Dermis microvascular lymphatic vessel endothelial cell (primary cell): ENCODE results near the gene CDHR3. TPM values are rescaled to one million over a fixed set of nuclear protein-coding genes. Genes with fewer than 3 reads are reported as not detected.
"Not testable (repeated sequence)": the region's sequence is repeated elsewhere in the genome, so short reads cannot be mapped to it uniquely, and the experiment has no call there.

Source experiments
- DNase-seq, 2 donors: peaks; one replicate each; pipeline versions ENCODE4 v3.0.0 to v3.0.0-alpha.2; 2010; ENCODE audit warnings: low read depth in 2 of 2
- total RNA-seq: library from RNA; depleted of rRNA; stranded (reverse); fragments of >200 nt; gene quantifications from 2 replicates; pipeline ENCODE4 v1.2.1, GENCODE V29; 2014

CDHR3 gene, protein sequence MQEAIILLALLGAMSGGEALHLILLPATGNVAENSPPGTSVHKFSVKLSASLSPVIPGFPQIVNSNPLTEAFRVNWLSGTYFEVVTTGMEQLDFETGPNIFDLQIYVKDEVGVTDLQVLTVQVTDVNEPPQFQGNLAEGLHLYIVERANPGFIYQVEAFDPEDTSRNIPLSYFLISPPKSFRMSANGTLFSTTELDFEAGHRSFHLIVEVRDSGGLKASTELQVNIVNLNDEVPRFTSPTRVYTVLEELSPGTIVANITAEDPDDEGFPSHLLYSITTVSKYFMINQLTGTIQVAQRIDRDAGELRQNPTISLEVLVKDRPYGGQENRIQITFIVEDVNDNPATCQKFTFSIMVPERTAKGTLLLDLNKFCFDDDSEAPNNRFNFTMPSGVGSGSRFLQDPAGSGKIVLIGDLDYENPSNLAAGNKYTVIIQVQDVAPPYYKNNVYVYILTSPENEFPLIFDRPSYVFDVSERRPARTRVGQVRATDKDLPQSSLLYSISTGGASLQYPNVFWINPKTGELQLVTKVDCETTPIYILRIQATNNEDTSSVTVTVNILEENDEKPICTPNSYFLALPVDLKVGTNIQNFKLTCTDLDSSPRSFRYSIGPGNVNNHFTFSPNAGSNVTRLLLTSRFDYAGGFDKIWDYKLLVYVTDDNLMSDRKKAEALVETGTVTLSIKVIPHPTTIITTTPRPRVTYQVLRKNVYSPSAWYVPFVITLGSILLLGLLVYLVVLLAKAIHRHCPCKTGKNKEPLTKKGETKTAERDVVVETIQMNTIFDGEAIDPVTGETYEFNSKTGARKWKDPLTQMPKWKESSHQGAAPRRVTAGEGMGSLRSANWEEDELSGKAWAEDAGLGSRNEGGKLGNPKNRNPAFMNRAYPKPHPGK
- 1.0 and 1.3 TPM in 2 replicates for total RNA-seq

DNA sequence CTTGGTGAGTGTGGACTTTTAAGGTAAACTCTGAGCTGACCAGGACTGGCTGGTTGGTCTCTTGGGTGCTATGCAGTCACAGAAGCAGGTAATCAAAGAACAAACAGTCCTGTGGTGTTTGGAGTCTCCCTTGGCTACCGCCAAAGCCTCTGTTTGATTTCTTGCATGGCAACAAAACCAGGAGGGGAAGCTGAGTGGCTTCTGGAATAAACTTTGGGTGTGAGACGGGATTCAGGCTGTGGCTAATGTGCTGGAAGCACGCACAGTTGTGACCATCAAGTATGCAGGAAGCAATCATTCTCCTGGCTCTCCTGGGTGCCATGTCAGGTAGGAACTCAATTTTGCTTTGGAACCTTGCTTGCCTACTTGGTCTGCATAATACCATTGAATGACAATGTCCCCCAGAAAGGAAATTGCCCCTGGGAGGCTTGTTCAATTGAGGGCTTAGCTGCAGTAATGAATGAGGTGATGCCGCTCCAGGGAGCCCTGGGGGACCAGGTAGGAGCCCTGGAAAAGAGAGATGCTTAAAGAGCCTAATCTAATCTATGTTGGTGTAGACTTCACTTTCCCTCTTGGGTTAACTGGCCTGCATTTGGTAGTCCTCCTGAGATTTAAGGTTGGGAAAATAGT, at the start of gene CDHR3:
Gene CDHR3, plus strand, starts transcription at position 227 of the 630 bp plus-strand sequence. Its CDS starts 55 bp downstream, at position 282.
- no peak for DNase-seq

DNA sequence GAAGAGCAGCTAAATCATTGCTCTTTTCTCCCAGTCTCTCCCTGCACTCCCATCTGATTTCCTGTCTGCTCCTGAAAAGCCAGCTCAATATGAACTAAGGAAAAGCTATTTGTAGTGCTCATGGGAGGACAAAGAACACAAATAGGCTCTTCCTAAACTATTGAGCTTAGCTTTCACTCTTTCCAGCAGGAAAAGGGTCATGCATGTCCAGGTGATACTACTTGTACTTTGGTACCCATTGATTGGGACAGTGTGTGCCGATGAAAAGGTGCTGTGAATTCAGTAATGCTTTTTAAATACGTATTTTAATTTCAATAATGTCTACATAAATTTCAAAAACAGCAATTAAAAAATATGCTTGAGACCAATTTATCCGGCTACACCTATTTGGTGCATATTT, 49.1 kb upstream of the CDHR3 start:
- DNase-seq: no peak

DNA sequence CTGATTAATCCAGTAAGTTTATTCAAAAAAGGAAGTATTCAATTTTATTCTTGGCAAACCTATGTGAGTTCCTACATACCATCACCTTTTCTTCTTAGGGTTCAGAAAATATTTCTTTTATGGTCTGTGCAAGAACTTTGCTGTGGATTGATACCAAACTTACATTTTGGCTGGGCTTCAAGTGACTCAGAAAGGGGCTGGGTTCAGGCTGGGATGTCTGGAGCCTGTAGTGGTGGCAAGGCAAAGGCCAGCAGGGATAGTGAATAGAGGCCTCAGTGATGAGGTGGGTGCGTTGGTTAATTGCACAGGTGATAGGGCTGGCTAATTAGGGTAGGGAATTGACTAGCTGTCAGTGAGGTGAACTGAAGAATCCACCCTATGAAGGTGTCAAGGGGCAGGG, 46.5 kb upstream of the CDHR3 start:
- DNase-seq: no peak

DNA sequence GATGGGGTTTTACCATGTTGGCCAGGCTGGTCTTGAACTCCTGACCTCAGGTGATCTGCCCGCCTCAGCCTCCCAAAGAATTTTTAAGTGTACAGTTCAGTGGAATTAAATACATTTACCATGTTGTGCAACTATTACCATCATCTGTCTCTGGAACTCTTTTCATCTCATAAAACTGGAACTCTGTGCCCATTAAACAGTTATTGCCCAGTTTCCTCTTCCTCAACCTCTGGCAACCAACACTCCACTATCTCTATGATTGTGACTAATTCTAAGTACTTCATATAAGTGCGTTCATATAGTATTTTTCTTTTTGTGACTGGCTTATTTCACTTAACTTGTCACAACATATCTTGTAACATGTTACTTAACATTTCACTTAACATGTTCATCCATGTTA, 45.4 kb upstream of the CDHR3 start:
- no peak for DNase-seq

DNA sequence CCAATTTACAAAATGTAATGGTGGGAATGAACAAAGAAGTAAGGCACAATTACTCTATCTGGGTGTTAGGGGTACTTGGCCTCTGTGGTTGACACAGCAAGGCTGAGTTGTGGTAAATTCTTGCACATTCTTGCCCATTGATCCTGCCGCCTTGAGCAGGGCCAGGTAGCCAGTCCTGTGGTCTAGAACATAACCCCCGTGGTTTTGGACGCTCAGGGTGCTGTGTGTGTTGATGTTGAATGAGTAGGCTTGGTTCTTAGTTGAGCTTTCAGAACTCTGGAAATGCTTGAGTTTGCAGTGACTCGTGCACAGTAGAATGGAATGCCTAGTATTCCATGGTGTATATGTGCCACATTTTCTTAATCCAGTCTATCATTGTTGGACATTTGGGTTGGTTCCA, 42.3 kb upstream of the CDHR3 start:
- no peak for DNase-seq

DNA sequence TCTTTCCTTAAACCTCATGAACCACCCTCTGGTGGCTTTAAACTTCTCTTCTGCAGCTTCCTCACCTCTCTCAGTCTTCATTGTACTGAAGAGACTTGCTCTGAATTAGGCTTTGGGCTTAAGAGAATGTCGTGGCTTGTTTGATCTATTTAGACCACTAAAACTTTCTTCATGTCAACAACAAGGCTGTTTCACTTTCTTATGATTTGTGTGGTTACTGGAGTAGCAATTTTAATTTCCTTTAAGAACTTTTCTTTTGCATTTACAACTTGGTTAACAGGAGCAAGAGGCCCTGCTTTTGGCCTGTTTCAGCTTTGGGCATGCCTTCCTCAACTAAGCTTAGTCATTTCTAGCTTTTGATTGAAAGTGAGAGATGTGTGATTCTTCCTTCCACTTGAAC, 38.1 kb upstream of the CDHR3 start:
- no peak for DNase-seq

DNA sequence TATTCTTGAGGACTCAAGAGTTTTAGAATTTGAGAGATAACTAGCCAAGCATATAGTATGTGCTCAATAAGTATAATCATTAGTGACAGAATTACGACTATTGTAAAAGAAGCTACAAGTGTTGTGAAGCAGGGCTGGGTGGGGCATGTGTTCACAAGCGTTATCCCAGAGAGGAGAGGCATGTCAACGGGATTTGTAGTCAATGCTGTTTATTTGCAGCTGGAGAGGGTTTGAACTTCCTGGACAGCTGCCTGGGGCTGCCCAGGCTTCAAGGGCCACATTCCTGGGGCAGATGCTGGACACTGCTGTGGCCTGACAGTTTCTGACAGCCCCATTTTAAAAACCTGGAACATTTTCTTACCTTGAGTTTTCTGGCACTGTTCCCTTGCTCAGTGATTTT, 36.9 kb upstream of the CDHR3 start:
- DNase-seq: no peak

DNA sequence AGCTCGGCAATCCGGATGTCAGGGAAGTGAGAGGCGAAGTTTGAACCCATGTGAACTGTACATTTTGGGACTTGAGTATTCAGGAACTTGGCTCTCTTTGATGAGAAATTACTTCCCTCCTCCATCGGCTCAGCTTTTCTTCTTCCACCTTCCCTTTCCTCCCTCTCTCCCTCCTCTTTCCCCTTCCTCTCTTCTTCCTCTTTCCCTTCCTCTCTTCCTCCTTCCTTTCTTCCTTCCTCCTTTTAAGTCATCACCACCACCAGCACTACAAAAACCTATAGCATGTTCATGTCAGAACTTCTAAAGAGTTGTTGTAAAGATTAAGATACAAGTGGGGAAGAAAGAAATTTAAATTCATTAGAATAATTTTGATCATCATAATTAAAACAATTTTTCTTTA, 31.9 kb upstream of the CDHR3 start:
- DNase-seq: no peak

DNA sequence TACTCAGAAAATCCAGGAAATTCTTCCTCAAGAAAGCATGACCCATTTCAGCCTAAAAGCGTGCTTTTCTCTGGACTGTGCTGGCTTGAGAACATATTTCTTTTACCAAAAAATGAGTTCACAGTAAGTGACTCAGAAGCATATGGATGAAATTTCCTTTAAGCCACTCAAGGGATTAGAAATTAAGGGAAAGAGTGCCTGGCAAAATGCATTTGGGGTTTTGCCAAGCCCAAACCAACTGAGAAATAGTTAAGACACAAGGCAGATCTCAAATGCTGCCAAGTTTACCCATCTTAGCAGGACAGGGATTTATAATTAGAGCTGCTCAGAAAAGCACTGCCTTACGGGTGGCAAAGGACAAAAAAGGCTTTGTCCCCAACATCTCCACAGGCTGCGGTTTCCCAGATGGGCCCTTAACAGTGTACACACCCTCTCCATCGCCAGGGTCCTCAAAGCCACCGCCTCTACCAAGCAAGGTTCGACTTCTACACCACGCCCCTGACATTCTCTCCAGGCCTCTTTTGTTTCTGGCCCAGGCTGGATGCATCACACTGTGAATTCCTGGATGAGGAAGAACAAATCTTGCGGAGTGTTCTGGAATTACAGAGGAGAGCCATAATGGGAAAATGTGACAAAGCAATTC, 30.1 kb upstream of the CDHR3 start:
- no peak for DNase-seq

DNA sequence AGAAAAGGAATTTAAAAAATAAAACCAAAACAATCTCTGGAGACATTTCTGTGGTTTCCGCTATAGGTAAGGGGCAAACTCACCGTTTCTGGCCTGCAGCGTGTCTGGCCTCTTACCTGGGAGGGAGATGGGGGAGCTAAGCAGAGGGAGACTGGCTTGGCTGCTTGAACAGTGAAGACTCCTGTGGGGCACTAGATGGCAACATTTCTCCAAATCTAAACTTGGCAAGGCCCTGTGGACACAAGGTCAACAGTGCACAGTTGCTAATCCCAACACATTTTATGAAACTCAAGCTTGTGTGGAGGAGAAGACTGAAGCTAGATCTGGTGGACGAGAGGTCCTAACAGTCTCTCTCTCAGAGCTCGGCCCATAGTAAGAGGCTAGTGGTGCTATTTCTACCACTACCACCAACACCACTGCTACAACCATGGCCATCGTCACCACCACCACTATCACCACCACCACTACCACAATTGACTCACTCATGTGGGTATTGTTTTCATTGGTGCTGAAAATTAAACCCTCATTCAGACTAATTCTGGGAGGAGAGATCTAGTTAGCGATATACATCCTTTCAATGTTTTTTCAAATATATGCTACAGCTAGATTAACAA, 28.4 kb upstream of the CDHR3 start:
- DNase-seq: peak in 1 of 2 donors; percentile 21

DNA sequence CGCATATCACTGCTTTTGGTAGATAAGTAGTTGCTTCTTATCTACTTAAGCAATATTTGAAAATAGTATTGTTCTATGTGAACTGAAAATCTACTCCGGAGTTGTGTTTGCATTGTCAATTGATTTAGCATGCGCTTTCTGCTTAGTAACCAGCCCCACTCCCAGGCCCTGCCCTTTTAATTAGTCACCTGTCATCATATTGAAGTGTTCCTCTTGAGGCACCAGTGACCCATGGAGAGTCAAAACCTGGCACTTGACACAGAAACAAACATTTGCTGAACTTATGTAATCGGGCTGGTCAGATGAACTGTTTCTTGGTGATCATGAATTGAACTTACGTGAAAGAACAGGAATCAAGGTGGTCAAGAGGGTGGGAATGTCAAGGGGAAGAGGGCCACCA, 27.8 kb upstream of the CDHR3 start:
- DNase-seq: no peak

DNA sequence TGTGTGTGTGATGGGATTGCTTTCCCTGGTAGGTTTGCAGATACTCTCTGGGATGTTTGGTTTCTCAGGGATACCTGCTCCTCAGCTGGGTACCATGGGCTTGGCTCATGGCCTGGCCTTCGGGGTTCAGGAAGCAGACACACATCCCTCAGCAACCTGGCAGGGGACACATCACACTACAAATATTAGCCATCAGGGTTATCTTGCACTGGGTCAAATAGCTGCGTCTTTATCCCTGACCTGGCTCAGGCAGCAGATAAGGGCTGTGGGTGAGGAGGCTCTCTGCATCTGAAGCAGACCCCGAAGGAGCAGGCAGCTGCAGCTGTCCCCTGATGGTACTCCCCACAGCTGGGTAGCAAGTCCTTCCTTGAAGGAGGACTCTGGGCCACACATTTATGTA, 25.7 kb upstream of the CDHR3 start:
- no peak for DNase-seq

DNA sequence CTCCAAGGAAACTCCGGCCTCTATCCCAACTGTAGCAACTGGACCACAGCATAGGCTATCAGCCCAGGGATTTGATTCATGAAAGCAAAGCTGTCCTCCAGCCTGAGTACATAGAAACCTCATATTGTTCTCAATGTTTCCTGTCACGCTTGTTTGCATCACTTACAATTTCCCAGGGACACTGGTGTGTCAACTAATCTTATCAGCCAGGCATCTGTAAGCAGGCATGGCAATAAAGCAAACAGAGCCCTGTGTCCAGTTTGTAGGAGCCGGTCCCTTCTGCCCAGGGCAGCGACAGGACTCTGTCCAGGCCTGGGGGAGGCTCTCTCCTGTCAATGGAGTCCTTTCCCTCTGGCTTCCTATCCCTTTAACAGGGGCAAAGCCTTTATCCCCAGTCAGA, 23.0 kb upstream of the CDHR3 start:
- DNase-seq: peak in 1 of 2 donors; percentile 10

DNA sequence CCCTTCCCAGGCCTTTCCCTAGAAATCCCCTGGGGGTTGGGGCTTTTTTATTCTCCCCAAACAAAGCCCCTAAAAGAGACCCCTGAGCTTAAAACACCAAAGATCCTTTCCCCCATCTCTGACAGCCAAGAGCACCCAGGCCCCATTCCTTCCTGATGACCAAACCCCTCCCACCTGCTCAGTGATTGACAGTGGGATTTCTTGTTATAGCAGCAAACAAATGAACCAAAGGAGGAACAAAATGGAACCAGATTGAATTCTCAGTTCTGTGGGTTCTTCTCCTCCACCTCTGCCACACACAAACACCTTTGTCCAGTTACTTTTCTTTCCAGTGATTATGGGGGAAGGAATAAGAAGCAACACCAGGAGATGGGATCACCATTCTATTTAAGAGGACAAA, 21.5 kb upstream of the CDHR3 start:
- no peak for DNase-seq

DNA sequence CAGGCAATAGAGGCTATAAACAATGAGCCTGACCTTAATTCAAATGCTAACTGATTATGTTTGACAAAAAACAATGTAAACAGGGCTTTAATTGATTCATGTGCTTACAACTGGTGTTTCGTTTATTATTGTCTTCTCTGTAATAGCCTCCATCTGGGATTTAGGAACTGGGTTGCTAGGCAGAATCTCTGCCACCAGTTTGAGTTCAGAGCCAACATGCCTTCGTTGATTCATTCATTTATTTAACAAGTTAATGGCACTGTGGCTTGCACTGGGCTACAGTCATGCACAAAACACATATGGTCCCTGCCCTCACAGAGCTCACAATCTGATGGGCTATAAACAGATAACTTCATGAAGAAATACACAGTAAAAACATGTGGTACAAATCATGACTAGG, 19.6 kb upstream of the CDHR3 start:
- DNase-seq: no peak

DNA sequence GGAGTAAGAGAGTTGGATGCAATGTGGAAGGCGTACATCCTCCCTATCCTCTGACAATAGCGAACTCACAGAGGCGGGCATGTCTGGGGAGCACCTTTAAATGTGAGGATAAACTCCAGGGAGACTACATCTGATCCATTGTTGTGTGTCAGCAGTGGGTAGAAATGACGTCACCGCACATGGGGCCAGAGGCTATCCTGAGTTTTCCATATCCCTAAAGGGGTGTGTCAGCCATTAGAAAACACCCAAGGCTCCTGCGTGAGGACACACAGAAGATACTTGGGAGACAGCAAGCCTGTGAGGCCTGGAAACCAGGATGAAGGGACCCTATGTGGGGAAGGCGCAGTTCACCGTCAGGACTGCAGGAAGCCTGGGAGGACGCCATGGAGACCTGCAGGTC, 17.2 kb upstream of the CDHR3 start:
- DNase-seq: no peak

DNA sequence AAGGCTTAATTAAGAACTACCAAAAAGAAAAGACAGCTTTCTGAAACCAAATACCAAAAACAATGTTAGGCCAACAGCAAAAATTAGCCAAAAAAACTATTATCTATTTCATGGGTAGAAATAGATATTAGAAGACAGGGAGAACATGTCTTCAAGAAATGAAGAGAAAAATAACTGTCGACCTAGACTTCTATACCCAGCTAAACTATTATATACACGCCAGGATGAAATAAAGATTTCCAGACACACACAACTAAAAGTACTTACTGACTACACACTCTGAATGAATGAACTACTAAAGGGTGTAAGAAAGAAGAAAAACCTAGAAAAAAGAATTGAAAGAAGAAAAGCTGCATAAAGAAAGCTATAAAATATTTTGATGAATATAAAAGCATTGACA, 11.5 kb upstream of the CDHR3 start:
- DNase-seq: no peak

DNA sequence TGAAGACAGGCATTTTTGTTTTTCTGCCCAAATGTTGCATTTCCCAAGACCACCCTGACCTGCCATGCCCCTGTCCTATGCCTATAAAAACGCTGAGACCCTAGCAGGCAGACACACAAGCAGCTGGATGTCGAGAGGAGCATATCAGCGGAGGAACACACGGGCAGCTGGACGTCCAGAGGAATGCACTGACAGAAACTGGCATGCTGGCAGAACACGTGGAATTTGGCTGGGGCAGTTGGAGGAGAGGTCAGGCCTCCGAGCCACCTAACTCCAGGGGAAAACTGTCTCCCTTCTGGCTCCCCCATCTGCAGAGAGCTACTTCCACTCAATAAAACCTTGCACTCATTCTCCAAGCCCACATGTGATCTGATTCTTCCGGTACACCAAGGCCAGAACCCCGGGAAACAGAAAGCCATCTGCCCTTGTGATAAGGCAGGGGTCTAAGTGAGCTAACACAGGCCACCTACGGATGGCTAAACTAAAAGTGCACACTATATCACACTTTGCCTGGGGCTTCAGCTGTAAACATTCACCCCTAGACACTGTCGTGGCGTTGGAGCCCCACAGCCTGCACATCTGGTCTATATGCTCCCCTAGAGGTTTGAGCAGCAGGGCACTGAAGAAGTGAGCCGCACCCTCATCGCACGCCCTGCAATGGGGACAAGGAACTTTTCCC, 10.0 kb upstream of the CDHR3 start:
- no peak for DNase-seq

DNA sequence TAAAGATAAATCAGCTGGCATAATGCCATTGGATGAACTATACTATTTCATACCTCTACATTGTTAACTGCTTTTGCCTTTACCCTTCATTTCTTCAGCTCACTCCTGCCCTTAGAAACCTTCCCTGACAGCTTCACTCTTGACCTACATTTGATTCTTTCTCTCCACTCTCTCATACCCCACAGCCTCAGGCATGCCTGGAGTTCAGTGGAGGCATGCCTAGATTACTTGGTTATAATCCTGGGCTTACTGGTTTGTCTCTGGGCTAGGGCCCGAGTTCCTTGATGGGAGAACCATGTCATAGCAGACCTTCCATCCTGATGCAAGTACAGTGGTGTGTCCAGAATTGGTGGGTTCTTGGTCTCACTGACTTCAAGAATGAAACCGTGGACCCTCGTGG, 8.4 kb upstream of the CDHR3 start:
- no peak for DNase-seq

DNA sequence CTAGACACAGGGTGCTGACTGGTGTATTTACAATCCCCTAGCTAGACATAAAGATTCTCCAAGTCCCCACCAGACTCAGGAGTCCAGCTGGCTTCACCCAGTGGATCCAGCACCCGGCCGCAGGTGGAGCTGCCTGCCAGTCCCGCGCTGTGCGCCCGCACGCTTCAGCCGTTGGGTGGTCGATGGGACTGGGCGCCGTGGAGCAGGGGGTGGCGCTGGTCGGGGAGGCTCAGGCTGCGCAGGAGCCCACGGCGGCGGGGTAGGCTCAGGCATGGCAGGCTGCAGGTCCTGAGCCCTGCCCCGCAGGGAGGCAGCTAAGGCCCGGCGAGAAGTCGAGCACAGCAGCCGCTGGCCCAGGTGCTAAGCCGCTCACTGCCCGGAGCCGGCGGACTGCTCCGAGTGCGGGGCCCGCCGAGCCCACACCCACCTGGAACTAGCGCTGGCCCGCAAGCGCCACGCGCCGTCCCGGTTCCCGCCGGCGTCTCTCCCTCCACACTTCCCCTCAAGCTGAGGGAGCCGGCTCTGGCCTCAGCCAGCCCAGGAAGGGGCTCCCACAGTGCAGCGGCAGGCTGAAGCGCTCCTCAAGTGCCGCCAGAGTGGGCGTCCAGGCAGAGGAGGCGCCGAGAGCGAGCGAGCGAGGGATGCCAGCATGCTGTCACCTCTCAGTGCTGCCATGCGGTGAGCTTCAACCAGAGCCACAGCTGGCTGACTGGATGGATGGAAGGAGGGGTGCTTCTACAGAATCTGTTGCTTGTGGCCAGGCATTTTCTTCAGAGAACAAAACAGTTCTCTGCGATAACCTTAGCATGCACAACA, 7.2 kb upstream of the CDHR3 start:
- DNase-seq: not testable (repeated sequence)
